AG09319 (cell line): ENCODE measurements around the gene EFEMP2.

Experiments
- DNase-seq: peaks from one replicate; pipeline ENCODE4 v3.0.0-alpha.2; 2010; ENCODE audit warnings: low read depth; ENCODE audit errors: extremely low read depth
- TF ChIP-seq, protein P1 (sequence below): IDR thresholded peaks from 2 replicates; pipeline ENCODE4 v1.5.1; 2011; ENCODE audit warnings: low read depth, mild to moderate bottlenecking, inconsistent platforms, low read length, moderate library complexity

Gene EFEMP2

GRCh38 chr11:65862191-65862735 lies 10.3 kb downstream of the EFEMP2 start:
- TF ChIP-seq, protein P1, sequence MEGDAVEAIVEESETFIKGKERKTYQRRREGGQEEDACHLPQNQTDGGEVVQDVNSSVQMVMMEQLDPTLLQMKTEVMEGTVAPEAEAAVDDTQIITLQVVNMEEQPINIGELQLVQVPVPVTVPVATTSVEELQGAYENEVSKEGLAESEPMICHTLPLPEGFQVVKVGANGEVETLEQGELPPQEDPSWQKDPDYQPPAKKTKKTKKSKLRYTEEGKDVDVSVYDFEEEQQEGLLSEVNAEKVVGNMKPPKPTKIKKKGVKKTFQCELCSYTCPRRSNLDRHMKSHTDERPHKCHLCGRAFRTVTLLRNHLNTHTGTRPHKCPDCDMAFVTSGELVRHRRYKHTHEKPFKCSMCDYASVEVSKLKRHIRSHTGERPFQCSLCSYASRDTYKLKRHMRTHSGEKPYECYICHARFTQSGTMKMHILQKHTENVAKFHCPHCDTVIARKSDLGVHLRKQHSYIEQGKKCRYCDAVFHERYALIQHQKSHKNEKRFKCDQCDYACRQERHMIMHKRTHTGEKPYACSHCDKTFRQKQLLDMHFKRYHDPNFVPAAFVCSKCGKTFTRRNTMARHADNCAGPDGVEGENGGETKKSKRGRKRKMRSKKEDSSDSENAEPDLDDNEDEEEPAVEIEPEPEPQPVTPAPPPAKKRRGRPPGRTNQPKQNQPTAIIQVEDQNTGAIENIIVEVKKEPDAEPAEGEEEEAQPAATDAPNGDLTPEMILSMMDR, result no peak
- no peak for DNase-seq

GRCh38 chr11:65861533-65862183 lies 10.9 kb downstream of the EFEMP2 start:
- TF ChIP-seq, protein P1, result no peak
- DNase-seq, result no peak

GRCh38 chr11:65861165-65861505 lies 11.5 kb downstream of the EFEMP2 start:
- DNase-seq, result no peak
- TF ChIP-seq, protein P1, result no peak

GRCh38 chr11:65860278-65861164 lies 12.1 kb downstream of the EFEMP2 start, which contains the start of gene MUS81:
Gene MUS81, plus strand, starts transcription at chr11:65860433. Its CDS starts 321 bp downstream, at chr11:65860754.
- TF ChIP-seq, protein P1, result peak; percentile 88
- peak; percentile 96 for DNase-seq

- DNase-seq, result no peak
- TF ChIP-seq, protein P1, result no peak
Observed at GRCh38 chr11:65859812-65860277, 12.8 kb downstream of the EFEMP2 start.

DNA sequence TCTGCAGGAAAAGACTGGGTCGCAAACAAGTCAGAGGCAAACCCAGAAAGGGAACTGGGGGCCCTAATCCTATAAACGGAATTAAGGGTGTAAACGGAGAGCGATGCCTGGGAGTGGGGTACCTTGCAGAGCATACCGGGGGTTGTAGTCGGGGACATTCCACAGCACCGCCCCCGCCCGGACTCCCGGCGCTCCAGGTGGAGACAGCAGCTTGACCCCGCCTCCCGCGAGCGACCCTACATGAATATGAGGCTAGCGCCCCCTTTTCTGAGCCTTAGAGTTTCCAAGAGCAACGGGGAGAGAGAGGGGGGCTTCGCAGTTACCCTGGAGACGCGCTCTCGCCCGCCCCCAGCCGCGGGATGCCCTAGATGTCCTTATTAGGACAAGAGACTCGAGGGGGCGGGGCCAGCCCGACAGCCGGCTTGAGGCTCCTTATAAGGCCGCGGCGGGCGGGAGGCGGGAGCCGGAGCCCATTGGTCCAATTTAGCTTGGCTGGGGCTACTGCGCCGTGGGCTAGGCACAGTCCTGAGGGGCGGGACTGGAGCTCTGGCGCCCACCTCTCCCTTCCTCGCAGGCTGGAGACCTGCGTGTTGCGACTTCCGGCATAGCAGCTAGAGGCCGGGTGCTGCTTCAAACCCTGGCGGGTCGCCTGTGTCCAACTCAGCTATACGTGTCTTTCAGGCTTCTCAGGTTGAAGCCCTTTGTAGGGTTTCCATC lies 13.3 kb downstream of the EFEMP2 start:
- peak; percentile 96 for DNase-seq
- TF ChIP-seq, protein P1, result no peak
